HEK293 (cell line): ENCODE measurements around the gene FBXO36.

Source experiments
- EGR2 ChIP-seq: fragments of 450-650 bp; formaldehyde crosslinking; IDR thresholded peaks from 2 replicates; pipeline ENCODE4 v1.5.1; 2016; ENCODE audit warnings: low read depth, missing biosample characterization, missing genetic modification characterization
- GFI1B ChIP-seq: fragments of 450-650 bp; formaldehyde crosslinking; IDR thresholded peaks from 2 replicates; pipeline ENCODE4 v1.5.1; 2016; ENCODE audit warnings: missing biosample characterization, missing genetic modification characterization
- KLF9 ChIP-seq: fragments of 450-650 bp; formaldehyde crosslinking; IDR thresholded peaks from 2 replicates; pipeline ENCODE4 v1.5.1; 2016; ENCODE audit warnings: missing biosample characterization, missing genetic modification characterization, low read depth
- SCRT1 ChIP-seq: fragments of 450-650 bp; formaldehyde crosslinking; IDR thresholded peaks from 2 replicates; pipeline ENCODE4 v1.5.1; 2016; ENCODE audit warnings: missing biosample characterization, missing genetic modification characterization, borderline replicate concordance
- SETDB1 ChIP-seq: IDR thresholded peaks from one replicate; pipeline ENCODE4 v1.6.1; 2017; ENCODE audit warnings: mild to moderate bottlenecking, low read length, moderate library complexity, mixed read lengths; ENCODE audit not compliant: insufficient read length
- SP2 ChIP-seq: fragments of 450-650 bp; formaldehyde crosslinking; IDR thresholded peaks from 2 replicates; pipeline ENCODE4 v1.5.1; 2016; ENCODE audit warnings: missing biosample characterization, missing genetic modification characterization
- SP3 ChIP-seq: fragments of 450-650 bp; formaldehyde crosslinking; IDR thresholded peaks from 2 replicates; pipeline ENCODE4 v1.5.1; 2016; ENCODE audit warnings: missing biosample characterization, missing genetic modification characterization
- SP7 ChIP-seq: fragments of 450-650 bp; formaldehyde crosslinking; IDR thresholded peaks from 2 replicates; pipeline ENCODE4 v1.5.1; 2016; ENCODE audit warnings: missing biosample characterization, missing genetic modification characterization
- WT1 ChIP-seq: fragments of 450-650 bp; formaldehyde crosslinking; IDR thresholded peaks from 2 replicates; pipeline ENCODE4 v1.5.1; 2016; ENCODE audit warnings: missing biosample characterization, missing genetic modification characterization
- ZFP37 ChIP-seq: fragments of 450-650 bp; formaldehyde crosslinking; IDR thresholded peaks from 2 replicates; pipeline ENCODE4 v1.5.1; 2016; ENCODE audit warnings: missing biosample characterization, missing genetic modification characterization
- ZNF202 ChIP-seq: fragments of 450-650 bp; formaldehyde crosslinking; IDR thresholded peaks from 2 replicates; pipeline ENCODE4 v1.5.1; 2016; ENCODE audit warnings: missing biosample characterization, missing genetic modification characterization, borderline replicate concordance
- ZNF24 ChIP-seq: fragments of 450-650 bp; formaldehyde crosslinking; IDR thresholded peaks from 2 replicates; pipeline ENCODE4 v1.5.1; 2016; ENCODE audit warnings: missing biosample characterization, missing genetic modification characterization
- ZNF423 ChIP-seq: fragments of 450-650 bp; formaldehyde crosslinking; IDR thresholded peaks from 2 replicates; pipeline ENCODE4 v1.5.1; 2016; ENCODE audit warnings: missing biosample characterization, missing genetic modification characterization
- ZNF629 ChIP-seq: fragments of 450-650 bp; formaldehyde crosslinking; IDR thresholded peaks from 2 replicates; pipeline ENCODE4 v1.5.1; 2017; ENCODE audit warnings: missing biosample characterization, missing genetic modification characterization
- ZNF707 ChIP-seq: fragments of 450-650 bp; formaldehyde crosslinking; IDR thresholded peaks from 2 replicates; pipeline ENCODE4 v1.5.1; 2016; ENCODE audit warnings: missing biosample characterization, missing genetic modification characterization
- ZNF777 ChIP-seq: fragments of 450-650 bp; formaldehyde crosslinking; IDR thresholded peaks from 2 replicates; pipeline ENCODE4 v1.5.1; 2017; ENCODE audit warnings: missing biosample characterization, missing genetic modification characterization, borderline replicate concordance
- ZNF785 ChIP-seq: fragments of 450-650 bp; formaldehyde crosslinking; IDR thresholded peaks from 2 replicates; pipeline ENCODE4 v1.5.1; 2016; ENCODE audit warnings: missing biosample characterization, missing genetic modification characterization
- ZNF837 ChIP-seq: fragments of 450-650 bp; formaldehyde crosslinking; IDR thresholded peaks from 2 replicates; pipeline ENCODE4 v1.5.1; 2016; ENCODE audit warnings: missing biosample characterization, missing genetic modification characterization
- ZXDB ChIP-seq: fragments of 450-650 bp; formaldehyde crosslinking; IDR thresholded peaks from 2 replicates; pipeline ENCODE4 v1.5.1; 2016; ENCODE audit warnings: missing biosample characterization, missing genetic modification characterization
- TF ChIP-seq, protein P1 (sequence below): fragments of 450-650 bp; formaldehyde crosslinking; IDR thresholded peaks from 2 replicates; pipeline ENCODE4 v1.5.1; 2016; ENCODE audit warnings: missing biosample characterization, missing genetic modification characterization, low read depth
- TF ChIP-seq, protein P2 (sequence below): fragments of 450-650 bp; formaldehyde crosslinking; IDR thresholded peaks from 2 replicates; pipeline ENCODE4 v1.5.1; 2016; ENCODE audit warnings: missing biosample characterization, missing genetic modification characterization
- TF ChIP-seq, protein P3 (sequence below): fragments of 450-650 bp; formaldehyde crosslinking; IDR thresholded peaks from 2 replicates; pipeline ENCODE4 v1.5.1; 2016; ENCODE audit warnings: missing biosample characterization, missing genetic modification characterization
- TF ChIP-seq, protein P4 (sequence below): fragments of 450-650 bp; formaldehyde crosslinking; IDR thresholded peaks from 2 replicates; pipeline ENCODE4 v1.5.1; 2016; ENCODE audit warnings: missing biosample characterization, missing genetic modification characterization
- TF ChIP-seq, protein P5 (sequence below): fragments of 450-650 bp; formaldehyde crosslinking; IDR thresholded peaks from 2 replicates; pipeline ENCODE4 v1.5.1; 2016; ENCODE audit warnings: missing biosample characterization, missing genetic modification characterization
- TF ChIP-seq, protein P6 (sequence below): fragments of 450-650 bp; formaldehyde crosslinking; IDR thresholded peaks from 2 replicates; pipeline ENCODE4 v1.5.1; 2016; ENCODE audit warnings: missing biosample characterization, missing genetic modification characterization
- TF ChIP-seq, protein P7 (sequence below): fragments of 450-650 bp; formaldehyde crosslinking; IDR thresholded peaks from 2 replicates; pipeline ENCODE4 v1.5.1; 2016; ENCODE audit warnings: missing biosample characterization, missing genetic modification characterization

FBXO36 gene

DNA sequence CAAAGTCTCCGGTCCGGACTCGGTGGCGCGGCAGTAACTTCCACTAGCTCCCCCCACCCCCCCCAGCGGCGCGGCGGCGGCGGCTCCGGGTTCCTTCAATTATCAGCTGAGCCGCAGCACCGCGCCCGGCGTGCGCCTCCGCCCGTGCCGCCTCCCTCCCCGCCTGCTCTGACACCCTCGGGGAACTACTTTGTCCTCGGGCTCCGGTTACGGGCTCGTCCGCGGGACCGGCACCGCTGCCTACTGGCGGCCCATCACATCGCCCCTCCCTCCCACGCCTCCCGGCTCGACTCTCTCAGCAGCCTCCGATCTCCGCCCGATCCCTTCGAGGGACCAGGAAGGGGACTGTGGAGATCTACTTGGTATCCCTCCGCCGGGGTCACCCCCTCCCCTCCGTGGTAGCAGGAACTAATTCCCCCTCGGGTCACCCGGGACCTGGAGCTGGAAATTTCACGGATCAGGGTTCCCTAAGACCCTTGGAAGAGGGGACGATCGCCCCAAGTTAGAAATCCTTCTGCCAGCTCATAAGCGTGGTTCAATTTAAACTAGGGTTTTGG is 333 bp upstream of the FBXO36 start, which contains the start of gene TRIP12 (continued):
- TF ChIP-seq GFI1B (tag by site-specific recombination) (no peak), ZNF837 (0 out of 2 replicates have a peak, but pooled peaks have one; percentile 36), SP2 (tag by site-specific recombination) (peak; percentile 83), KLF9 (tag by site-specific recombination) (peak; percentile 87), ZFP37 (tag by site-specific recombination) (peak; percentile 83), ZNF707 (tag by site-specific recombination) (no peak), SCRT1 (no peak), ZXDB (tag by site-specific recombination) (peak; percentile 93), ZNF202 (no peak), ZNF777 (tag by site-specific recombination) (peak; percentile 97), EGR2 (tag by site-specific recombination) (peak; percentile 89), SETDB1 (no peak), ZNF629 (peak; percentile 69; the same call in 1 of the 2 replicates), SP3 (tag by site-specific recombination) (peak; percentile 93), SP7 (tag by site-specific recombination) (peak; percentile 86), ZNF785 (tag by site-specific recombination) (peak; percentile 46; the same call in 1 of the 2 replicates), WT1 (tag by site-specific recombination) (peak; percentile 80), ZNF24 (tag by site-specific recombination) (peak; percentile 76), ZNF423 (tag by site-specific recombination) (peak; percentile 58; the same call in 1 of the 2 replicates)
- TF ChIP-seq, protein P1, sequence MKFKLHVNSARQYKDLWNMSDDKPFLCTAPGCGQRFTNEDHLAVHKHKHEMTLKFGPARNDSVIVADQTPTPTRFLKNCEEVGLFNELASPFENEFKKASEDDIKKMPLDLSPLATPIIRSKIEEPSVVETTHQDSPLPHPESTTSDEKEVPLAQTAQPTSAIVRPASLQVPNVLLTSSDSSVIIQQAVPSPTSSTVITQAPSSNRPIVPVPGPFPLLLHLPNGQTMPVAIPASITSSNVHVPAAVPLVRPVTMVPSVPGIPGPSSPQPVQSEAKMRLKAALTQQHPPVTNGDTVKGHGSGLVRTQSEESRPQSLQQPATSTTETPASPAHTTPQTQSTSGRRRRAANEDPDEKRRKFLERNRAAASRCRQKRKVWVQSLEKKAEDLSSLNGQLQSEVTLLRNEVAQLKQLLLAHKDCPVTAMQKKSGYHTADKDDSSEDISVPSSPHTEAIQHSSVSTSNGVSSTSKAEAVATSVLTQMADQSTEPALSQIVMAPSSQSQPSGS (tag by site-specific recombination) = no peak
- TF ChIP-seq, protein P2, sequence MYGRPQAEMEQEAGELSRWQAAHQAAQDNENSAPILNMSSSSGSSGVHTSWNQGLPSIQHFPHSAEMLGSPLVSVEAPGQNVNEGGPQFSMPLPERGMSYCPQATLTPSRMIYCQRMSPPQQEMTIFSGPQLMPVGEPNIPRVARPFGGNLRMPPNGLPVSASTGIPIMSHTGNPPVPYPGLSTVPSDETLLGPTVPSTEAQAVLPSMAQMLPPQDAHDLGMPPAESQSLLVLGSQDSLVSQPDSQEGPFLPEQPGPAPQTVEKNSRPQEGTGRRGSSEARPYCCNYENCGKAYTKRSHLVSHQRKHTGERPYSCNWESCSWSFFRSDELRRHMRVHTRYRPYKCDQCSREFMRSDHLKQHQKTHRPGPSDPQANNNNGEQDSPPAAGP (tag by site-specific recombination) = peak; percentile 93
- TF ChIP-seq, protein P3, sequence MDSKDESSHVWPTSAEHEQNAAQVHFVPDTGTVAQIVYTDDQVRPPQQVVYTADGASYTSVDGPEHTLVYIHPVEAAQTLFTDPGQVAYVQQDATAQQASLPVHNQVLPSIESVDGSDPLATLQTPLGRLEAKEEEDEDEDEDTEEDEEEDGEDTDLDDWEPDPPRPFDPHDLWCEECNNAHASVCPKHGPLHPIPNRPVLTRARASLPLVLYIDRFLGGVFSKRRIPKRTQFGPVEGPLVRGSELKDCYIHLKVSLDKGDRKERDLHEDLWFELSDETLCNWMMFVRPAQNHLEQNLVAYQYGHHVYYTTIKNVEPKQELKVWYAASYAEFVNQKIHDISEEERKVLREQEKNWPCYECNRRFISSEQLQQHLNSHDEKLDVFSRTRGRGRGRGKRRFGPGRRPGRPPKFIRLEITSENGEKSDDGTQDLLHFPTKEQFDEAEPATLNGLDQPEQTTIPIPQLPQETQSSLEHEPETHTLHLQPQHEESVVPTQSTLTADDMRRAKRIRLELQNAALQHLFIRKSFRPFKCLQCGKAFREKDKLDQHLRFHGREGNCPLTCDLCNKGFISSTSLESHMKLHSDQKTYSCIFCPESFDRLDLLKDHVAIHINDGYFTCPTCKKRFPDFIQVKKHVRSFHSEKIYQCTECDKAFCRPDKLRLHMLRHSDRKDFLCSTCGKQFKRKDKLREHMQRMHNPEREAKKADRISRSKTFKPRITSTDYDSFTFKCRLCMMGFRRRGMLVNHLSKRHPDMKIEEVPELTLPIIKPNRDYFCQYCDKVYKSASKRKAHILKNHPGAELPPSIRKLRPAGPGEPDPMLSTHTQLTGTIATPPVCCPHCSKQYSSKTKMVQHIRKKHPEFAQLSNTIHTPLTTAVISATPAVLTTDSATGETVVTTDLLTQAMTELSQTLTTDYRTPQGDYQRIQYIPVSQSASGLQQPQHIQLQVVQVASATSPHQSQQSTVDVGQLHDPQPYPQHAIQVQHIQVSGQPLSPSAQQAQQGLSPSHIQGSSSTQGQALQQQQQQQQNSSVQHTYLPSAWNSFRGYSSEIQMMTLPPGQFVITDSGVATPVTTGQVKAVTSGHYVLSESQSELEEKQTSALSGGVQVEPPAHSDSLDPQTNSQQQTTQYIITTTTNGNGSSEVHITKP = peak; percentile 50; the same call in 1 of the 2 replicates
- TF ChIP-seq, protein P4, sequence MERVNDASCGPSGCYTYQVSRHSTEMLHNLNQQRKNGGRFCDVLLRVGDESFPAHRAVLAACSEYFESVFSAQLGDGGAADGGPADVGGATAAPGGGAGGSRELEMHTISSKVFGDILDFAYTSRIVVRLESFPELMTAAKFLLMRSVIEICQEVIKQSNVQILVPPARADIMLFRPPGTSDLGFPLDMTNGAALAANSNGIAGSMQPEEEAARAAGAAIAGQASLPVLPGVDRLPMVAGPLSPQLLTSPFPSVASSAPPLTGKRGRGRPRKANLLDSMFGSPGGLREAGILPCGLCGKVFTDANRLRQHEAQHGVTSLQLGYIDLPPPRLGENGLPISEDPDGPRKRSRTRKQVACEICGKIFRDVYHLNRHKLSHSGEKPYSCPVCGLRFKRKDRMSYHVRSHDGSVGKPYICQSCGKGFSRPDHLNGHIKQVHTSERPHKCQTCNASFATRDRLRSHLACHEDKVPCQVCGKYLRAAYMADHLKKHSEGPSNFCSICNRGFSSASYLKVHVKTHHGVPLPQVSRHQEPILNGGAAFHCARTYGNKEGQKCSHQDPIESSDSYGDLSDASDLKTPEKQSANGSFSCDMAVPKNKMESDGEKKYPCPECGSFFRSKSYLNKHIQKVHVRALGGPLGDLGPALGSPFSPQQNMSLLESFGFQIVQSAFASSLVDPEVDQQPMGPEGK (tag by site-specific recombination) = peak; percentile 96
- TF ChIP-seq, protein P5, sequence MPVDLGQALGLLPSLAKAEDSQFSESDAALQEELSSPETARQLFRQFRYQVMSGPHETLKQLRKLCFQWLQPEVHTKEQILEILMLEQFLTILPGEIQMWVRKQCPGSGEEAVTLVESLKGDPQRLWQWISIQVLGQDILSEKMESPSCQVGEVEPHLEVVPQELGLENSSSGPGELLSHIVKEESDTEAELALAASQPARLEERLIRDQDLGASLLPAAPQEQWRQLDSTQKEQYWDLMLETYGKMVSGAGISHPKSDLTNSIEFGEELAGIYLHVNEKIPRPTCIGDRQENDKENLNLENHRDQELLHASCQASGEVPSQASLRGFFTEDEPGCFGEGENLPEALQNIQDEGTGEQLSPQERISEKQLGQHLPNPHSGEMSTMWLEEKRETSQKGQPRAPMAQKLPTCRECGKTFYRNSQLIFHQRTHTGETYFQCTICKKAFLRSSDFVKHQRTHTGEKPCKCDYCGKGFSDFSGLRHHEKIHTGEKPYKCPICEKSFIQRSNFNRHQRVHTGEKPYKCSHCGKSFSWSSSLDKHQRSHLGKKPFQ (tag by site-specific recombination) = peak; percentile 15; the same call in 1 of the 2 replicates
- TF ChIP-seq, protein P6, sequence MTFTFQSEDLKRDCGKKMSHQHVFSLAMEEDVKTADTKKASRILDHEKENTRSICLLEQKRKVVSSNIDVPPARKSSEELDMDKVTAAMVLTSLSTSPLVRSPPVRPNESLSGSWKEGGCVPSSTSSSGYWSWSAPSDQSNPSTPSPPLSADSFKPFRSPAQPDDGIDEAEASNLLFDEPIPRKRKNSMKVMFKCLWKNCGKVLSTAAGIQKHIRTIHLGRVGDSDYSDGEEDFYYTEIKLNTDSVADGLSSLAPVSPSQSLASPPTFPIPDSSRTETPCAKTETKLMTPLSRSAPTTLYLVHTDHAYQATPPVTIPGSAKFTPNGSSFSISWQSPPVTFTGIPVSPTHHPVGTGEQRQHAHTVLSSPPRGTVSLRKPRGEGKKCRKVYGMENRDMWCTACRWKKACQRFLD (tag by site-specific recombination) = peak; percentile 87; the same call in 1 of the 2 replicates
- TF ChIP-seq, protein P7, sequence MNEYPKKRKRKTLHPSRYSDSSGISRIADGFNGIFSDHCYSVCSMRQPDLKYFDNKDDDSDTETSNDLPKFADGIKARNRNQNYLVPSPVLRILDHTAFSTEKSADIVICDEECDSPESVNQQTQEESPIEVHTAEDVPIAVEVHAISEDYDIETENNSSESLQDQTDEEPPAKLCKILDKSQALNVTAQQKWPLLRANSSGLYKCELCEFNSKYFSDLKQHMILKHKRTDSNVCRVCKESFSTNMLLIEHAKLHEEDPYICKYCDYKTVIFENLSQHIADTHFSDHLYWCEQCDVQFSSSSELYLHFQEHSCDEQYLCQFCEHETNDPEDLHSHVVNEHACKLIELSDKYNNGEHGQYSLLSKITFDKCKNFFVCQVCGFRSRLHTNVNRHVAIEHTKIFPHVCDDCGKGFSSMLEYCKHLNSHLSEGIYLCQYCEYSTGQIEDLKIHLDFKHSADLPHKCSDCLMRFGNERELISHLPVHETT (tag by site-specific recombination) = peak; percentile 91
